HFFc6 (cell line): Measurements from ENCODE around the gene KIF9. TPM values are rescaled to one million over a fixed set of nuclear protein-coding genes. Genes with fewer than 3 reads are reported as not detected.
"Not testable (repeated sequence)": the region's sequence is repeated elsewhere in the genome, so short reads cannot be mapped to it uniquely, and the experiment has no call there.

ENCODE experiments used
- DNase-seq: peaks from one replicate; pipeline ENCODE4 v3.0.0-alpha.2; 2018
- H3K27ac Mint-ChIP-seq: 2 replicates; pipeline ENCODE4 v1.8.0; 2020; ENCODE audit warnings: mild to moderate bottlenecking, mixed read lengths
- H3K27me3 Mint-ChIP-seq: 2 replicates; pipeline ENCODE4 v1.8.0; 2021; ENCODE audit warnings: mild to moderate bottlenecking, moderate library complexity, mixed read lengths; ENCODE audit not compliant: insufficient read depth
- H3K36me3 Mint-ChIP-seq: 2 replicates; pipeline ENCODE4 v1.8.0; 2021; ENCODE audit warnings: low read depth, mixed read lengths
- H3K4me1 Mint-ChIP-seq: 2 replicates; pipeline ENCODE4 v1.8.0; 2020; ENCODE audit warnings: low read depth, mixed read lengths
- H3K4me3 Mint-ChIP-seq: 2 replicates; pipeline ENCODE4 v1.8.0; 2020; ENCODE audit warnings: mild to moderate bottlenecking, moderate library complexity, mixed read lengths
- H3K9me3 Mint-ChIP-seq: 2 replicates; pipeline ENCODE4 v1.8.0; 2020; ENCODE audit warnings: mild to moderate bottlenecking, mixed read lengths
- total RNA-seq, 6 experiments: library from RNA; stranded (reverse); fragmentation: NEBNext Ultra II Directional; extraction: Animal tissue kit (Norgen Biotek cat#: 25700); gene quantifications; 2 replicates in 1 of 6; 3 replicates in 5 of 6; pipeline ENCODE4 v1.2.3, GENCODE V29; 2021
- TF ChIP-seq, protein P1 (sequence below): fragments of 200-600 bp; sonication (generic); IDR thresholded peaks from 2 replicates; pipeline ENCODE4 v1.5.0; 2021; ENCODE audit warnings: antibody characterized with exemption, mild to moderate bottlenecking

KIF9 gene
- total RNA-seq, 6 experiments from 2014 or later: 5.0 to 8.6 (median 5.7) TPM

DNA sequence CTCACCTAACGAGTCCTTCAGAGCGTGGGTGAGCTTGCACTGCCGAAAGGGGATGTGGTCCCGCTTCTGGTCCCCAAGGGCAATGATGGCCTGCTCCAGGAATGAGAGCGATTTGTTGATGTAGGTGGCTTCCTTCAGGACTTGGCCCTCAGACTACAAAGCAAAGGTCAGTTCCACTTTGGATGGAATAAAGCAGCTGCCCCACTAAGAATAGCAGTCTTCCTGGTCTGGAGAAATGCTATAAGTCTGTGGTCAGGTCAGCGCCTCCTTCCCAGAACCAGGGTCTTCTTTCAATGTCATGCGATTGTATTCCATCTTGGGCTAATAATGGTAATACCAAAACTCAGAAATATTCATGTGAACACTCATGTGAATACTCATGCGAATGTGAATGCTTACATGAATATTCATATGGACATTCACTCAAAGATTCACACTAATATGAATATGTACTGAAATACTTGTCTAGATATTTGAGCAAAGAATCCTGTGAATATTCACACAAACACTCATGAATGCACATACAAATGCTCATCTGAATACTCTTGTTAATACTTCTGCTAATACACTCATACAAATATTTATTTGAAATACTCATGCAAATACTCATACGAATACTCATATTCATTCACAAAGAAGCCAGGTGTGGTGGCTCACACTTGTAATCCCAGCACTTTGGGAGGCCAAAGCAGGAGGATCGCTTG lies 16.7 kb downstream of the KIF9 start:
- H3K9me3 Mint-ChIP-seq: no peaks in the 10 kb centered on the region
- no peak for DNase-seq
- TF ChIP-seq, protein P1, sequence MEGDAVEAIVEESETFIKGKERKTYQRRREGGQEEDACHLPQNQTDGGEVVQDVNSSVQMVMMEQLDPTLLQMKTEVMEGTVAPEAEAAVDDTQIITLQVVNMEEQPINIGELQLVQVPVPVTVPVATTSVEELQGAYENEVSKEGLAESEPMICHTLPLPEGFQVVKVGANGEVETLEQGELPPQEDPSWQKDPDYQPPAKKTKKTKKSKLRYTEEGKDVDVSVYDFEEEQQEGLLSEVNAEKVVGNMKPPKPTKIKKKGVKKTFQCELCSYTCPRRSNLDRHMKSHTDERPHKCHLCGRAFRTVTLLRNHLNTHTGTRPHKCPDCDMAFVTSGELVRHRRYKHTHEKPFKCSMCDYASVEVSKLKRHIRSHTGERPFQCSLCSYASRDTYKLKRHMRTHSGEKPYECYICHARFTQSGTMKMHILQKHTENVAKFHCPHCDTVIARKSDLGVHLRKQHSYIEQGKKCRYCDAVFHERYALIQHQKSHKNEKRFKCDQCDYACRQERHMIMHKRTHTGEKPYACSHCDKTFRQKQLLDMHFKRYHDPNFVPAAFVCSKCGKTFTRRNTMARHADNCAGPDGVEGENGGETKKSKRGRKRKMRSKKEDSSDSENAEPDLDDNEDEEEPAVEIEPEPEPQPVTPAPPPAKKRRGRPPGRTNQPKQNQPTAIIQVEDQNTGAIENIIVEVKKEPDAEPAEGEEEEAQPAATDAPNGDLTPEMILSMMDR: no peak
- H3K4me1 Mint-ChIP-seq: peaks cover 26% of the 10 kb centered on the region
- H3K27me3 Mint-ChIP-seq: peaks cover 10% of the 10 kb centered on the region
- no peak overlapping the region for H3K27ac Mint-ChIP-seq
- H3K36me3 Mint-ChIP-seq: no peaks in the 10 kb centered on the region
- H3K4me3 Mint-ChIP-seq: no peak overlapping the region

DNA sequence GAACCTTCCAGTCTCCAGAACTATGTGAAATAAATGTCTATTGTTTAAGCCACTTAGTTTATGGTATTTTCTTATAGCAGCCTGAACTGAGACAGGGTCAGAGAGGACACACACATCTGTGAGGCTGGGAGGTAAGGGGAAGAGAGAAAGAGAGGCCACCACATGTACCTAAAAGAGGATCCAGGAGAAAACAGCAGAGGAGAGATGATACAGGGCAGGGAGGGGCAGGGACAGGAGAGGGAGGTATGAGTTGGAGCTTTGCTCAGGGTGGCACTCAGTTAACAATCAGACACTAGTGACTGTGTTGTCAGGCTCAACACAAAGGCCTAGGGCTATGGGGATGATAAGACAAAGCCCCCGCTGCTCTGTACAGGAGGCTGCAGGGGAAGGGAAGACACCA lies 17.6 kb downstream of the KIF9 start:
- DNase-seq: no peak
- no peaks in the 10 kb centered on the region for H3K9me3 Mint-ChIP-seq
- H3K27ac Mint-ChIP-seq: no peak overlapping the region
- H3K27me3 Mint-ChIP-seq: peaks cover 10% of the 10 kb centered on the region
- H3K36me3 Mint-ChIP-seq: no peaks in the 10 kb centered on the region
- no peak overlapping the region for H3K4me3 Mint-ChIP-seq
- peaks cover 32% of the 10 kb centered on the region for H3K4me1 Mint-ChIP-seq
- TF ChIP-seq, protein P1: no peak

DNA sequence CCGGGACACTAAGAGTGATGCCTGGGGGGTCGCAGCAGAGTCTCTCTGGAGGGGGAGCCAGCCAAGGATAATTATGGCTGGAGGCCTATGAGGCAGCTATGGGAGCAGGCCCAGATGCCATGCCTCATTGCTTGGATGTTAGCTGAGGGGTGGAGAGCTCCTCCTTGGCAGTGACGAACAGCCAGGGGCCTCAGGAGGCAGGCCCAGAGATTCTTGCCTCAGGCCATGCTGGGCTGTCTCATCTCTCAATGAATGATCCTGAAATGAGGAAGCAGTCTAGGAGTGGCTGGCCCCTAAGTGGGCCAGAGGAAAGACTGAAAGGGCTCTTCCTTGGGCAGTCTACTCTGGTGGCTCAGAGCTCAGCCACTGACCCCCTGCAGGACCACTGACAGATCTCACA lies 21.3 kb downstream of the KIF9 start:
- TF ChIP-seq, protein P1: no peak
- no peaks in the 10 kb centered on the region for H3K9me3 Mint-ChIP-seq
- H3K36me3 Mint-ChIP-seq: no peaks in the 10 kb centered on the region
- H3K4me1 Mint-ChIP-seq: peaks cover 22% of the 10 kb centered on the region
- peak; percentile 70 for DNase-seq
- H3K27me3 Mint-ChIP-seq: peaks cover 17% of the 10 kb centered on the region
- H3K4me3 Mint-ChIP-seq: no peak overlapping the region
- no peak overlapping the region for H3K27ac Mint-ChIP-seq

DNA sequence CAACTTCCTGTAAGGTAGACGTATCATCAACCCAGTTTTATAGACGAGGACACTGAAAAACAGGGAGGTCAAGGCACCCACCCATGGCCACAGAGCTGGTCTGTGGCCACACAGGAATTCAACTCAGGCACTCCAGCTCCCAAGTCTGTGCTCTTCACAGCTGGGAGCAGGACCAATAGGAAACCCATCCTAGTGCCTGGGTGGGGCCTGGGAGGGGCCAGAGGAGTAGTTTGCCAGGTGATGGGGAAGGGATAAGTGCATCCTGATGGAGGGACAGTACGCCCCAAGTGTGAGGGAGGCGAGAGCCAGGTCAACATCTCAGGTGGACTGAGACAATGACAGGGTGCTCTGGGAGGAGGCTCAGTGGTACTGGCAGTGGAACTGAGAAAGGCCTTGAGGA lies 22.0 kb downstream of the KIF9 start:
- DNase-seq: no peak
- Mint-ChIP-seq H3K9me3 (no peaks in the 10 kb centered on the region), H3K27me3 (peaks cover 17% of the 10 kb centered on the region), H3K27ac (no peak overlapping the region), H3K4me1 (peaks cover 16% of the 10 kb centered on the region), H3K4me3 (no peak overlapping the region), H3K36me3 (no peaks in the 10 kb centered on the region)
- TF ChIP-seq, protein P1: no peak

DNA sequence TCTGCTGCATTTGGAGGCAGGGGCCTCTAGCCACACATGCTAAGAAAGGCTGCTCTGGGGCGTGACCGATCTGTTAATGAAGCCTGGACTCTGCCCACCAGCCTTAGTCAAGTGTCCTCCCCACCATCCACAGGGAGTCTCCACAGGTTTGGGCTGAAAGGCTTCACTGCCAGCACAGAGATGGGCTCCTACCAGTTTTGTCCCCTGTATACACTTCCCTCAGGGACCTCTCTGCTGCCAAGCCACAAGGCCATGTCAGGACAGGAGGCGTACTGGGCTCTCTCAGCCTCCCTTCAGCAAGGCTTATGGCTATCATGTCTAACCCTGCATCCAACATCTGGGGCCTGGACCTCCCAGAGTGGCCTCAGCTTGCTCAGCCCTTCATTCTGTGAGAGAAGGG lies 23.5 kb downstream of the KIF9 start:
- H3K27ac Mint-ChIP-seq: no peak overlapping the region
- DNase-seq: no peak
- peaks cover 22% of the 10 kb centered on the region for H3K27me3 Mint-ChIP-seq
- peaks cover 16% of the 10 kb centered on the region for H3K4me1 Mint-ChIP-seq
- TF ChIP-seq, protein P1: no peak
- no peak overlapping the region for H3K4me3 Mint-ChIP-seq
- no peaks in the 10 kb centered on the region for H3K9me3 Mint-ChIP-seq
- H3K36me3 Mint-ChIP-seq: no peaks in the 10 kb centered on the region

DNA sequence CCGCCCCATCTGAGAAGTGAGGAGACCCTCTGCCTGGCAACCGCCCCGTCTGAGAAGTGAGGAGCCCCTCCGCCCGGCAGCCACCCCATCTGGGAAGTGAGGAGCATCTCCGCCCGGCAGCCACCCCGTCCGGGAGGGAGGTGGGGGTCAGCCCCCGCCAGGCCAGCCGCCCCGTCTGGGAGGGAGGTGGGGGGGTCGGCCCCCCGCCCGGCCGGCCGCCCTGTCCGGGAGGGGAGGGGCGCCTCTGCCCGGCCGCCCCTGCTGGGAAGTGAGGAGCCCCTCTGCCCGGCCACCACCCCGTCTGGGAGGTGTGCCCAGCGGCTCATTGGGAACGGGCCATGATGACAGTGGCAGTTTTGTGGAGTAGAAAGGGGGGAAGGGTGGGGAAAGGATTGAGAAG lies 26.3 kb downstream of the KIF9 start:
- H3K9me3 Mint-ChIP-seq: not testable (repeated sequence)

More for the DNA sequence above, 26.3 kb downstream of the KIF9 start:
- H3K27me3 Mint-ChIP-seq: peaks cover 17% of the 10 kb centered on the region
- H3K4me1 Mint-ChIP-seq: peaks cover 11% of the 10 kb centered on the region
- H3K36me3 Mint-ChIP-seq, H3K27ac Mint-ChIP-seq, H3K4me3 Mint-ChIP-seq, DNase-seq: not testable (repeated sequence)
